ENCODE measurements around the gene SLC9A1. TPM values are rescaled to one million over a fixed set of nuclear protein-coding genes. Genes with fewer than 3 reads are reported as not detected.

SLC9A1 gene
- total RNA-seq, 1 experiment from 2014 or later, result 21.7 TPM

DNA sequence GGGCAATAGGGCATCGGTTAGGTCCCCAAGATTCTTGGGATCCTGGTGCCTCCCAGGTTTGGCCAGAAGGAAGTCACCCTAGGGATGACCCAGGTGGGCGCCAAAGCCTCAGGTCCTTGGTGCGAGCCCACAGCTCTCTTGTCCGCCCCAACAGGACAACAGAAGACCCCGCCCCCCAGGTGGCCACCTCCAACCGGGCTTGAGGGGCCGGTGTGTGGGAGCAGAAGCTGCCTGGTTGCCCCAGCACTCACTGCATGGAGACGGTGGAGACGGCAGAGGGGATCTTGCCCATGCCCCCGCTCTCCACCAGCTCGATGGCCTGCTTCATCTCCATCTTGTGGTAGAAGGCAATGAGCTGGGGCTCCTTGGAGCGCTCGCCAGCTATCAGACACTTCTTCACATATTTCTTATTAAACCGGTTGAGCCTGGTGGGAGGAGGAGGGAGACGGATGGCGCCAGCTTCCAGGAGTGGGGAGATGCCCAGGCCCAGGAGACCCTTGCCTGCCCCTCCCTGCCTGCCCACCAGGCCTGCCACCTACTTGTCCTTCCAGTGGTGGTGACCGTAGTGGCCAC, 52.7 kb downstream of the SLC9A1 start:
- TF ChIP-seq, protein P1, sequence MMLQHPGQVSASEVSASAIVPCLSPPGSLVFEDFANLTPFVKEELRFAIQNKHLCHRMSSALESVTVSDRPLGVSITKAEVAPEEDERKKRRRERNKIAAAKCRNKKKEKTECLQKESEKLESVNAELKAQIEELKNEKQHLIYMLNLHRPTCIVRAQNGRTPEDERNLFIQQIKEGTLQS (IDR thresholded peaks at IDR 0.05), result no peak
- TF ChIP-seq RAD21 (IDR thresholded peaks at IDR 0.05; ENCODE audit: low read depth) (no peak), CTCF (IDR thresholded peaks at IDR 0.05 in 2 of 3, conservative IDR thresholded peaks at IDR 0.05 in 1 of 3; ENCODE audit: borderline replicate concordance in 1 of 3, insufficient read depth in 1 of 3, low read depth in 2 of 3, low read length in 2 of 3) (no peak), CEBPB (IDR thresholded peaks at IDR 0.05; ENCODE audit: low read depth) (no peak), SIN3A (IDR thresholded peaks at IDR 0.05; ENCODE audit: low read depth) (no peak), ZNF274 (IDR thresholded peaks at IDR 0.05; ENCODE audit: low read depth, low read length) (no peak), SP1 (IDR thresholded peaks at IDR 0.05; ENCODE audit: low read depth) (no peak), POLR2A (IDR thresholded peaks at IDR 0.05; ENCODE audit: borderline replicate concordance, extremely low read depth, insufficient read depth, insufficient read length) (no peak), ELF1 (IDR thresholded peaks at IDR 0.05; ENCODE audit: borderline replicate concordance, low read depth) (no peak), YY1 (IDR thresholded peaks at IDR 0.05; ENCODE audit: extremely low read depth, insufficient replicate concordance, low read depth, low read length) (no peak)
- TF ChIP-seq, protein P2, sequence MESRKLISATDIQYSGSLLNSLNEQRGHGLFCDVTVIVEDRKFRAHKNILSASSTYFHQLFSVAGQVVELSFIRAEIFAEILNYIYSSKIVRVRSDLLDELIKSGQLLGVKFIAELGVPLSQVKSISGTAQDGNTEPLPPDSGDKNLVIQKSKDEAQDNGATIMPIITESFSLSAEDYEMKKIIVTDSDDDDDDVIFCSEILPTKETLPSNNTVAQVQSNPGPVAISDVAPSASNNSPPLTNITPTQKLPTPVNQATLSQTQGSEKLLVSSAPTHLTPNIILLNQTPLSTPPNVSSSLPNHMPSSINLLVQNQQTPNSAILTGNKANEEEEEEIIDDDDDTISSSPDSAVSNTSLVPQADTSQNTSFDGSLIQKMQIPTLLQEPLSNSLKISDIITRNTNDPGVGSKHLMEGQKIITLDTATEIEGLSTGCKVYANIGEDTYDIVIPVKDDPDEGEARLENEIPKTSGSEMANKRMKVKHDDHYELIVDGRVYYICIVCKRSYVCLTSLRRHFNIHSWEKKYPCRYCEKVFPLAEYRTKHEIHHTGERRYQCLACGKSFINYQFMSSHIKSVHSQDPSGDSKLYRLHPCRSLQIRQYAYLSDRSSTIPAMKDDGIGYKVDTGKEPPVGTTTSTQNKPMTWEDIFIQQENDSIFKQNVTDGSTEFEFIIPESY (IDR thresholded peaks at IDR 0.05; ENCODE audit: extremely low read depth, insufficient replicate concordance, low read length), result no peak
- TF ChIP-seq, protein P3, sequence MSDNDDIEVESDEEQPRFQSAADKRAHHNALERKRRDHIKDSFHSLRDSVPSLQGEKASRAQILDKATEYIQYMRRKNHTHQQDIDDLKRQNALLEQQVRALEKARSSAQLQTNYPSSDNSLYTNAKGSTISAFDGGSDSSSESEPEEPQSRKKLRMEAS (IDR thresholded peaks at IDR 0.05), result no peak
- no peak overlapping the region for H3K4me2 ChIP-seq (ENCODE audit: low read length)
- H3K27me3 ChIP-seq (ENCODE audit: insufficient read depth, low read length), result no peaks in the 10 kb centered on the region
- no peaks in the 10 kb centered on the region for H3K9me3 ChIP-seq (ENCODE audit: control insufficient read depth in 1 of 2, insufficient read depth in 1 of 2, low read depth in 1 of 2, low read length in 2 of 2)
- H3K4me1 ChIP-seq (ENCODE audit: control insufficient read depth in 1 of 2, insufficient read depth in 2 of 2, low read length in 2 of 2), result peaks cover 9 to 46% of the 10 kb centered on the region in 2 experiments
- H4K20me1 ChIP-seq (ENCODE audit: insufficient read depth), result no peaks in the 10 kb centered on the region
- CTCF ChIA-PET, result interaction anchor here (0.9 to 11.1 kb wide), 9 partner anchors 8 to 200 kb away, joined by 3 to 219 read pairs (median 9); no protein-coding TSS in a partner anchor
- no peaks in the 10 kb centered on the region for H3K9me2 ChIP-seq (ENCODE audit: insufficient read depth)
- H3K79me2 ChIP-seq (ENCODE audit: insufficient read depth, low read length), result no peaks in the 10 kb centered on the region
- no peak overlapping the region for H3K9ac ChIP-seq (ENCODE audit: low read length)
- intact Hi-C loops (cut with micrococcal nuclease), result loop anchor here (1.0 kb wide), 1 partner anchor 182 kb away; no protein-coding TSS in a partner anchor
- no peaks in the 10 kb centered on the region for H3K36me3 ChIP-seq (ENCODE audit: control insufficient read depth in 1 of 2, insufficient read depth in 2 of 2, low read length in 2 of 2)
- no TSS peak for BruUV-seq (replicated peaks)
- H3K27ac ChIP-seq (ENCODE audit: low read depth, low read length), result no peak overlapping the region
- DNase-seq (ENCODE audit: low read depth, low spot score) (no peak), ATAC-seq (no peak; the same call in 1 of the 2 replicates)
- no peak overlapping the region for H2AFZ ChIP-seq (ENCODE audit: low read depth, low read length, poor library complexity, severe bottlenecking)
- POLR2A ChIA-PET, result interaction anchor here (0.6 to 1.2 kb wide), 3 partner anchors 52 to 194 kb away, joined by 3 to 4 read pairs (median 4); partner anchors contain the start of gene SLC9A1
- H3K4me3 ChIP-seq (replicated peaks in 1 of 2; ENCODE audit: low read depth in 1 of 2, low read length in 2 of 2), result no peak overlapping the region
- RAD21 ChIA-PET (ENCODE audit: low non-redundant PET in 1 of 2, low total read pairs in 2 of 2, uncharacterized antibody in 2 of 2, unreplicated experiment in 2 of 2), result interaction anchor here (0.6 to 1.0 kb wide), 2 partner anchors 58 to 105 kb away, joined by 3 read pairs; no protein-coding TSS in a partner anchor
